Natural killer cell (primary cell): ENCODE data around the gene POMGNT1. TPM values are rescaled to one million over a fixed set of nuclear protein-coding genes. Genes with fewer than 3 reads are reported as not detected.
"Not testable (repeated sequence)": the region's sequence is repeated elsewhere in the genome, so short reads cannot be mapped to it uniquely, and the experiment has no call there.

Experiments
- ATAC-seq, 3 donors: fragments of 150-1000 bp in 2 of 3; fragments of 200-7000 bp in 1 of 3; cut with Tn5 transposase; 1 replicate in 1 of 3; 2 replicates in 2 of 3; pipeline ENCODE4 v1.10.0; 2021; ENCODE audit warnings: mild to moderate bottlenecking in 2 of 3, moderate library complexity in 2 of 3
- DNase-seq, 2 donors: peaks; one replicate each; pipeline versions ENCODE4 v3.0.0 to v3.0.0-alpha.2; 2013 to 2021; ENCODE audit warnings: mixed read lengths in 1 of 2
- H3K27ac ChIP-seq: one replicate; pipeline ENCODE4 v1.5.1; 2013; ENCODE audit warnings: mild to moderate bottlenecking, low read length
- H3K27me3 ChIP-seq: one replicate; pipeline ENCODE4 v1.6.1; 2013; ENCODE audit warnings: low read length; ENCODE audit not compliant: control insufficient read depth, insufficient read depth
- H3K36me3 ChIP-seq: one replicate; pipeline ENCODE4 v1.6.1; 2013; ENCODE audit warnings: low read length; ENCODE audit not compliant: control insufficient read depth, insufficient read depth
- H3K4me1 ChIP-seq: one replicate; pipeline ENCODE4 v1.6.1; 2013; ENCODE audit warnings: low read length; ENCODE audit not compliant: control insufficient read depth, insufficient read depth
- H3K4me3 ChIP-seq: one replicate; pipeline ENCODE4 v1.5.1; 2013; ENCODE audit warnings: low read length
- H3K9me3 ChIP-seq: one replicate; pipeline ENCODE4 v1.6.1; 2013; ENCODE audit warnings: low read length; ENCODE audit not compliant: control insufficient read depth, insufficient read depth
- H3K27ac Mint-ChIP-seq, 2 donors: one replicate each; pipeline ENCODE4 v1.8.0; 2022; ENCODE audit warnings: mild to moderate bottlenecking in 2 of 2, mixed read lengths in 2 of 2, moderate library complexity in 1 of 2
- H3K27me3 Mint-ChIP-seq, 2 donors: one replicate each; pipeline ENCODE4 v1.8.0; 2022; ENCODE audit warnings: low read depth in 2 of 2, mixed read lengths in 2 of 2
- H3K36me3 Mint-ChIP-seq: one replicate; pipeline ENCODE4 v1.8.0; 2022; ENCODE audit warnings: mixed read lengths
- H3K4me1 Mint-ChIP-seq, 2 donors: one replicate each; pipeline ENCODE4 v1.8.0; 2022; ENCODE audit warnings: mixed read lengths in 2 of 2
- H3K4me3 Mint-ChIP-seq: one replicate; pipeline ENCODE4 v1.8.0; 2022; ENCODE audit warnings: mild to moderate bottlenecking, moderate library complexity, mixed read lengths
- H3K9me3 Mint-ChIP-seq, 2 donors: one replicate each; pipeline ENCODE4 v1.8.0; 2022; ENCODE audit warnings: mixed read lengths in 2 of 2
- WGBS: methylation state at CpG from one replicate; pipeline ENCODE4 v1.1.7; 2013; ENCODE audit warnings: missing lambda C conversion rate; ENCODE audit not compliant: insufficient coverage; 5-methylcytosine and 5-hydroxymethylcytosine counted together
- intact Hi-C: fragments of 100-400 bp; cut with micrococcal nuclease; formaldehyde crosslinking; loops from one replicate; pipeline ENCODE4 v1.14.2; 2022
- total RNA-seq, 4 donors: library from RNA; stranded (reverse); fragments of 120-200 nt in 1 of 4; gene quantifications; one replicate each; pipeline versions ENCODE4 v1.2.3 to v1.2.4, GENCODE V29; 2013 to 2022
- TF ChIP-seq, protein P1 (sequence below): fragments of 200-600 bp; IDR thresholded peaks from one replicate; pipeline ENCODE4 v1.8.0; 2022; ENCODE audit warnings: antibody characterized with exemption

POMGNT1 gene
- total RNA-seq = 10 to 100 TPM; 35.8 to 51.3 (median 47.0) TPM
- total RNA-seq (2013) = 42.9 TPM

DNA sequence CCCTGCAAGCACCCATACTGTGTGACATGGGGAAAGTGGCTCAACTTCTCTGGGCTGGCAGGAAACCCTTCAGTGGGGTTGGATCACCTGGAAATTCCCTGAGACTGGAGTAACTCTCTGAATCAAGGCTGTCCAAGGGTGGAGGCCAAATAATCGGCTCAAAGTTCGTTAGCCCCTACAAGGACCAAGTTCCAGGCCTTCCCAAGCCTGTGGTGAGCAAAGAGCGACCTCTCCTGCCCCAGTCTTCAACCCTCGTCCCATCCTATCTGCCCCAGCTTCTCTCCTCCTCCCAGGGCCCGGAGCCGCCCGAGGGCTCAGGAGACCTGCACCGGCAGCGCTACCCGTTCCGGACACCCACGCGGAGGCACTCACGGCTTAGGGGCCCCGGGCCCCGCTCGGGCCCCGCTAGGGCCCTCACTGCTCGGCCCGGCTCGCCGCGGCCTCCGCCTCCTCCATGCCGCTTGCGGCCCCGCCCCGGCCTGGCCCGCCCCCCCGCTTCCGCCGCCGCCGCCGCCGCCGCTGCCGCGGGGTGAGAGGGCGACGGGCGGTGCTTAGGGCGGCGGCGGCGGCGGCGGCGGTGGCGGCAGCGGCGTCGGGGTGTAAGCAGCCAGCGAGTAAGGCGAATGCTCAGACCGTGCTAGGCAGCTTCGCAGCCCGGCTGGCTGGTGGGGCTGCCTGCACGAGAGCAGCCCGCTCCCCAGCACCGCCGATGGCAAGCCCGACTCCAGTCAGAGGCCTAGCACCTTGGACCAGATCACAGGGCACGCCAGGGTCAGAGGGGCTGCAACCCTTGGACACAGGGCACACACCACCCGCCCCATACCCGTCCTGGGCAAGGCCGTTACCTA, at the start of gene POMGNT1:
TSS of gene POMGNT1 (minus strand) at position 471 of the 848 bp plus-strand sequence. CDS start 613 bp downstream, outside the sequence.
- Histone ChIP-seq H3K4me1 (peaks cover 27% of the 10 kb centered on the region), H3K36me3 (peaks cover 23% of the 10 kb centered on the region), H3K27ac (peak within 1 kb of the TSS; percentile 60), H3K27me3 (no peaks in the 10 kb centered on the region), H3K9me3 (no peaks in the 10 kb centered on the region), H3K4me3 (peak within 1 kb of the TSS; percentile 76)
- no peaks in the 10 kb centered on the region for H3K36me3 Mint-ChIP-seq
- under 1% methylated on average over 67 of the region's 67 CpGs for WGBS
- H3K27ac Mint-ChIP-seq = peak within 1 kb of the TSS in 1 of 2 donors; percentile 68
- H3K4me1 Mint-ChIP-seq = peaks cover 6 to 22% of the 10 kb centered on the region in 2 donors
- no peaks in the 10 kb centered on the region for H3K9me3 Mint-ChIP-seq
- ATAC-seq (peak; percentile 94 to 96 (median 94)), DNase-seq (peak; percentile 74 to 77)
- H3K4me3 Mint-ChIP-seq = peak within 1 kb of the TSS; percentile 76
- intact Hi-C loops = no loop called here
- TF ChIP-seq, protein P1, sequence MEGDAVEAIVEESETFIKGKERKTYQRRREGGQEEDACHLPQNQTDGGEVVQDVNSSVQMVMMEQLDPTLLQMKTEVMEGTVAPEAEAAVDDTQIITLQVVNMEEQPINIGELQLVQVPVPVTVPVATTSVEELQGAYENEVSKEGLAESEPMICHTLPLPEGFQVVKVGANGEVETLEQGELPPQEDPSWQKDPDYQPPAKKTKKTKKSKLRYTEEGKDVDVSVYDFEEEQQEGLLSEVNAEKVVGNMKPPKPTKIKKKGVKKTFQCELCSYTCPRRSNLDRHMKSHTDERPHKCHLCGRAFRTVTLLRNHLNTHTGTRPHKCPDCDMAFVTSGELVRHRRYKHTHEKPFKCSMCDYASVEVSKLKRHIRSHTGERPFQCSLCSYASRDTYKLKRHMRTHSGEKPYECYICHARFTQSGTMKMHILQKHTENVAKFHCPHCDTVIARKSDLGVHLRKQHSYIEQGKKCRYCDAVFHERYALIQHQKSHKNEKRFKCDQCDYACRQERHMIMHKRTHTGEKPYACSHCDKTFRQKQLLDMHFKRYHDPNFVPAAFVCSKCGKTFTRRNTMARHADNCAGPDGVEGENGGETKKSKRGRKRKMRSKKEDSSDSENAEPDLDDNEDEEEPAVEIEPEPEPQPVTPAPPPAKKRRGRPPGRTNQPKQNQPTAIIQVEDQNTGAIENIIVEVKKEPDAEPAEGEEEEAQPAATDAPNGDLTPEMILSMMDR = no peak
- peaks cover 3 to 6% of the 10 kb centered on the region in 2 donors for H3K27me3 Mint-ChIP-seq

DNA sequence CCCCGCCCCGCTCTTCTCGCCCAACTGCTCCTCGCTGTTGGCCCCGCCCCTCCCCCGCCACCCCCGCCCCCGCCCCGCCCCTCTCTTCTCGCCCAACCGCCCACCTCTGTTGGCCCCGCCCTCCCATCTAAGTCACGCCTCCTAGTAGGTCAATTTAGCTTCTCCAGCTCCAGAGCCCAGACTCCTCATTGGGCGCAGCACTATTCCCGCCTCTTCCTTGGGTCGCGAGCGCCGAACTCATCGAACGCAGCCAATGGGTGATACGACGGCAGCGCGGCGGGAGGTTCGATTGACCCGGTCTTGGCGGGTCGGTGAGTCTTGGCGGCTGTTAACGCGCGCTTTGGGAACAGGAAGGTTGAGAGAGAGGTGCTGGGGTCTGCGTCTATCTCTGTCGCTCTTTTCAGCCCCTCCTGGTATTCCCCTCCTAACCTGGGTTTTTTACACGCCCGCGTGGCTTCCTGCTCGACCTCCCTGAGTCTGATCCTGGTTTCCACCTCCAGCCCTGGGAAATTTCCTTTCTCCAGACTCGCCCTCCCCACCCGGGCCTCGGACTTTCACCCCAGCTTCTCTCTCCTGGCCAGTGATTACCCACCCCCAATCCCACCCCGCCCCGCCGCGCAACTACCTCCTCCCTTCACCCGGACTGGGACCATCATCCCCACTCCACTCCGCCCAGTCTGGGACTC, 49.3 kb upstream of the POMGNT1 start, which contains the start of gene RAD54L:
TSS of gene RAD54L (plus strand) at position 328 of the 686 bp plus-strand sequence. CDS start 643 bp downstream, outside the sequence.
- Mint-ChIP-seq H3K4me1 (peaks cover 0 to 21% of the 10 kb centered on the region in 2 donors), H3K36me3 (no peaks in the 10 kb centered on the region), H3K27ac (peak within 1 kb of the TSS; percentile 68 to 89), H3K4me3 (peak within 1 kb of the TSS; percentile 89), H3K27me3 (no peaks in the 10 kb centered on the region), H3K9me3 (no peaks in the 10 kb centered on the region)
- H3K36me3 ChIP-seq = no peaks in the 10 kb centered on the region
- WGBS = under 1% methylated on average over 36 of the region's 49 CpGs
- H3K27ac ChIP-seq = peak within 1 kb of the TSS; percentile 62
- DNase-seq (peak; percentile 92 to 99), ATAC-seq (peak; percentile 94 to 99 (median 96))
- H3K27me3 ChIP-seq = no peaks in the 10 kb centered on the region
- TF ChIP-seq, protein P1 = no peak
- intact Hi-C loops = loop anchor here (1.0 to 5.0 kb wide), 4 partner anchors 56 to 560 kb away; partner anchors contain the start of genes GPBP1L1, LRRC41, NSUN4 and PIK3R3
- H3K4me3 ChIP-seq = peak within 1 kb of the TSS; percentile 70
- no peaks in the 10 kb centered on the region for H3K9me3 ChIP-seq
- peaks cover 19% of the 10 kb centered on the region for H3K4me1 ChIP-seq

DNA sequence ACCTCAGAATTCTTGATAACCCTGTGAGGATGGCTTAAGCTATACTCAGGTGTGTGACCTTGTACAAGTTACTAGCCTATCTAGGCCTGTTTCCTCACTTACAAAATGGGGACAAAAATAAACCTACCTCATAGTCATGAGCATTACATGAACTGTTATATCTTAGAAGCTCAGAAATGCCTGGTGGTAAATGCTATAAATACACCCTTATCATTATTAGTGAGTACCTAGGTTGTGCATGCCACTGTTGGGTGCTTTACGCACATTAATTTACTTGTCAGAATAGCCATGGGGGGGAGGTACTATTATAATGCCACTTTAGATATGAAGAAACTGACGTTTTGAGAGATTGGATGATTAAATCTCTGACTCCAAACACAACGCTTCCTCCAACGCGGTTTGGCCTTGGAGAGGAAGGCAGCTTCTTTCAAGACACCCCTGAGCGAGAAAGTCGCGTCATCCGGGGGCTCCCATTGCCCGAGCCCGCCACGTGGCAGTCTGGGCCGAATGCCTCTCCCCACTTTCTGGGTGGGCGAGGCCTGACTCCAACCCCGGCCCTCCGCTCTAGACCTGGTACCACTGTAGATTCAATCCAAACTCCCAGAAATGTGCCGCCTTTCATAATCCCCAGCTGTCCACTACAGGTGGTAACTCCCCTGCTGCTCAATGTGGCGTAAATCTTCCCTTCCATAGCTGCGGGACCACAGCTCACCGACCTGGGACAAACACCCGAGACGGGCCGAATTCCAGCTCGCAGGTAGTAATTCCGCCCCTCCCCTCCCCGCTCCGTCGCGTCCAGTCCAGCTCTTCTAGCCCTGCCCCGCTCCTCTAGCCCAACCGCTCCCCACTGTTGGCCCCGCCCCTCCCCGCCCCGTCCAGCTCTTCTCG, 48.6 kb upstream of the POMGNT1 start:
- TF ChIP-seq, protein P1 = no peak
- Histone ChIP-seq H3K4me3 (peak overlapping the region; percentile 57), H3K4me1 (peaks cover 19% of the 10 kb centered on the region), H3K9me3 (no peaks in the 10 kb centered on the region), H3K27me3 (no peaks in the 10 kb centered on the region), H3K27ac (peak overlapping the region; percentile 7), H3K36me3 (no peaks in the 10 kb centered on the region)
- Mint-ChIP-seq H3K4me3 (peak overlapping the region; percentile 75), H3K9me3 (no peaks in the 10 kb centered on the region), H3K36me3 (no peaks in the 10 kb centered on the region), H3K4me1 (peaks cover 0 to 21% of the 10 kb centered on the region in 2 donors), H3K27ac (peak overlapping the region; percentile 45 to 89), H3K27me3 (no peaks in the 10 kb centered on the region)
- DNase-seq (peak; percentile 50 to 62), ATAC-seq (peak; percentile 7 to 28 (median 14))
- intact Hi-C loops = loop anchor here (1.0 to 5.0 kb wide), 4 partner anchors 57 to 559 kb away; partner anchors contain the start of genes GPBP1L1, LRRC41, NSUN4 and PIK3R3
- WGBS = under 1% methylated on average over 29 of the region's 35 CpGs

DNA sequence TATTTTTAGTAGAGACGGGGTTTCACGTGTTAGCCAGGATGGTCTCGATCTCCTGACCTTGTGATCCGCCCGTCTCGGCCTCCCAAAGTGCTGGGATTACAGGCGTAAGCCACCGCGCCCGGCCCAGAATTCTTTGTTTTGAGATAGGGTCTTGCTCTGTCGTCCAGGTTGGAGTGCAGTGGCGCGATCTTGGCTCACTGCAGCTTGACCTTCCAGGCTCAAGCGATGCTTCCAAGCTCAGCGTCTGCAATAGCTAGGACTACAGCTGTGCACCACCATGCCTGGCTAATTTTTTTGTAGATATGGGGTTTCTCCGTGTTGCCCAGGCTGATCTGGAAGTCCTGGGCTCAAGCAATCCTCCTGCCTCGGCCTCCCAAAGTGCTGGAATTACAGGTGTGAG, 47.9 kb upstream of the POMGNT1 start:
- not testable (repeated sequence) for H3K9me3 ChIP-seq, H3K27me3 ChIP-seq, H3K27me3 Mint-ChIP-seq, H3K27ac Mint-ChIP-seq, H3K9me3 Mint-ChIP-seq, H3K4me3 Mint-ChIP-seq, H3K4me3 ChIP-seq, H3K36me3 ChIP-seq, H3K27ac ChIP-seq, DNase-seq, H3K36me3 Mint-ChIP-seq, ATAC-seq
- H3K4me1 Mint-ChIP-seq = peaks cover 0 to 21% of the 10 kb centered on the region in 2 donors
- H3K4me1 ChIP-seq = peaks cover 19% of the 10 kb centered on the region
- intact Hi-C loops = loop anchor here (2.0 to 5.0 kb wide), 3 partner anchors 95 to 559 kb away; partner anchors contain the start of genes GPBP1L1, NSUN4, PIK3R3 and TMEM69
- 96% methylated on average over 17 of the region's 17 CpGs for WGBS
